Right hindlimb (tissue), 1 donor: ENCODE measurements around the gene GABRG2.

ENCODE experiments used
- DNase-seq: peaks from one replicate; pipeline ENCODE4 v3.0.0-alpha.2; 2018

The GABRG2 gene

GRCh38 chr5:162196351-162196750 is 128.8 kb downstream of the GABRG2 start:
- DNase-seq: no peak

- DNase-seq: no peak
Measured at GRCh38 chr5:162202285-162202880, 134.8 kb downstream of the GABRG2 start.
